Suprapubic skin (tissue), 4 donors: ENCODE results near the gene MYO15B.

Experiments
- CTCF ChIP-seq, 2 donors: fragments of 200-600 bp in 1 of 2; fragments of 450-650 bp in 1 of 2; sonication (generic) in 1 of 2; IDR thresholded peaks; one replicate each; pipeline ENCODE4 v1.5.1; 2016 to 2019; ENCODE audit warnings: antibody characterized with exemption in 2 of 2, mild to moderate bottlenecking in 1 of 2, moderate library complexity in 1 of 2
- EP300 ChIP-seq: sonication (generic); formaldehyde crosslinking; IDR thresholded peaks from one replicate; pipeline ENCODE4 v1.6.1; 2017; ENCODE audit warnings: antibody characterized with exemption
- POLR2A ChIP-seq, 2 donors: fragments of 450-650 bp; IDR thresholded peaks; one replicate each; pipeline ENCODE4 v1.6.1; 2017; ENCODE audit warnings: antibody characterized with exemption in 2 of 2, mild to moderate bottlenecking in 2 of 2, moderate library complexity in 2 of 2
- POLR2AphosphoS5 ChIP-seq, 3 donors: sonication (generic); formaldehyde crosslinking; IDR thresholded peaks; one replicate each; pipeline ENCODE4 v1.6.1; 2017; ENCODE audit warnings: antibody characterized with exemption in 3 of 3

- TF ChIP-seq CTCF (IDR thresholded peaks at IDR 0.05) (no peak), POLR2AphosphoS5 (IDR thresholded peaks at IDR 0.05) (no peak), POLR2A (IDR thresholded peaks at IDR 0.05) (no peak), EP300 (no peak)
These were observed 46.8 kb downstream of the MYO15B start for GRCh38 chr17:75634376-75634740.
